NCI-H2227 (cell line): Measurements from ENCODE around the gene DCLK2.

Experiments used
- DNase-seq: peaks from one replicate; lab custom pipeline; 2025; ENCODE audit not compliant: unreplicated experiment; lab: John Stamatoyannopoulos, UW

The DCLK2 gene

DNA sequence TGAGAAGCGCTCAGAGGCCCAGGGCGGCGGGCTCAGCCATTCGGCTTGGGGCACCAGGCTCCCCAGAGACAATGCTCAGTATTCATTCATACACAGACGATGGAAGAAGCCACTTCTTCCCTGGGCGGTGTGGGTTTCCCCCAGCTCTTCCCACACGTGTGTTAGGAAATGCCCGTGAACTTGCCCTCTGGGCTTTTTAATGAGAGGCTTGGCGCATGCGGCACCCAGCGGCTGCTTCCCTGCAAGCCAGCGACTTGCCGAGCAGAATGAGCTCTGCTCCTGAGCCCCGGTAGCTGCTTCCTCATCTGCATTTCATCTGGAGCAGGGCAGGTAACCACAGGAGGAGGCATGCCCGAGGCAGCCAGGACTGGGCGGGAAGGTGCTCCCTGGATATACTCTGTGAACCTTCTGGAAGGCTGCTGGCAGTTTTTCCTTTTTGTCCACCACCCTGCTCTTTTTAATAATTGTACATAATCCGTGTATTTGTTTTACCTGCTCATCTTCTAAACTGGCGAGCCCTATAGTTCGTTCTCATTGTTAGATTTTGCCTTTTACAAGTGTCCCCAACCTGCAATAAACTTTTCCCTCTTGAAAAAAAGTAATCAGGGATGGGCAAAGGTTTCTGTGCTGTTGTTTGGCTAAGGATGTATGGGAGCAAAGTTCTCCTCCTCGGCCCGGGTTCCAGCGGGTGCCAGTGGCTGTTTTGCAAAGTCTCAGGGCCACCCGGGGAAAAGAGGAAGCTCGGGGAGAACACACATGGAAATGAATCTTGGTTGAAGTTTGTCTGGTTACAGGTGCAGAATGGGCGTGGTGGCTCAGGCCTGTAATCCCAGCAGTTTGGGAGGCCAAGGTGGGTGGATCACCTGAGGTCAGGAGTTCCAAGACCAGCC, 178.8 kb downstream of the DCLK2 start:
- DNase-seq, result no peak

DNA sequence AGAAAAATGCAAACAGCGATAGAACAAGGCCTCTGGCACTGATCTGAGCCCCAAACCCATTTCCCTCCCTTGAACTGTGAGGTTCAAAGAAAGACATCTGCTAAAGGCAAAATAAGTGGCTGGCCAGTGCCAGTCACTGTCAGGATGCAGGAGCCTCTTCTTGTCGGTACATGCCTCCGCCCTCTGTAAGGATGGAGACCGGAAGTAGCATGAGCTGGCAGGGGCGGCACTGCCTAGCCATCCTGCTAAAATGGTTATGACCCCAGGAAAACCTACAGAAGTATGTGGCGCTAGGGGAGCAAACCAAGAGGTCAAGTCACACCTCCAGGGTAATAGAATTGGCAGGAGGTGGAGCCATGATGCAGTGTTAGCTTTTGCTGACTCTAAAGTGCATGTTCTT, 180.3 kb downstream of the DCLK2 start:
- DNase-seq, result no peak

DNA sequence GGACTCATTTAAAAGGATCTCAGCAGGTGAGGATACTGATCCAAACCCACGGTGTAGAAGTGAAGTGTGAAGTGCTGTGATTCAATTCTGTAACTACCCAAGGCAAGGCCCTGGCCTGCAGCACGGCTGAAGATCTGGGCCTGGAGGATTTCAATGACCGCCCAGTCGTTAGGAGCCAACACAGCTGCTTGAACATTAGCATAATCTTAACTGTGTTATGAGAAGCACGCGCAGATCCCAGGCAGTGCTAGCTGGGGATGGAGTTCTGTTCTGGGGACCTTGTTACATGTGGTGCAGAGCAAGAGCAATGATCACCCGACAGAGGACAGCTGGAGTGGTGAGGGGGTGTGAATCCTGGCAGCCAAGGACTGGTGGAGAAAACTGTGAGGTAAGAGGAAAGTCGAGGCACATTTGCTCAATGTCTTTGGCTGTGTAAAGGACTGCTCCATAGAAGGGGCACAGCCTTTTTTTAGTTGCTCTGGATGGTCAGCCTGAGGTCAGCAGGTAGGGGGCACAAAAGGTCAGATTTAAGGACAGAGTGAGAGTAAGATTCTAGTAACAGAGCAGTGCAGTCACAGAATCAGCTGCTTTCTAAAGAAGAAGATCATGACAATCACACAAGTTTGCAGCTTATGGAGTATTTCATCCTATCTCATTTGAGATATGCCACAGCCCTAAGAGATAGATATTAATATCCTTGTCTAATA, 181.8 kb downstream of the DCLK2 start:
- DNase-seq, result no peak

DNA sequence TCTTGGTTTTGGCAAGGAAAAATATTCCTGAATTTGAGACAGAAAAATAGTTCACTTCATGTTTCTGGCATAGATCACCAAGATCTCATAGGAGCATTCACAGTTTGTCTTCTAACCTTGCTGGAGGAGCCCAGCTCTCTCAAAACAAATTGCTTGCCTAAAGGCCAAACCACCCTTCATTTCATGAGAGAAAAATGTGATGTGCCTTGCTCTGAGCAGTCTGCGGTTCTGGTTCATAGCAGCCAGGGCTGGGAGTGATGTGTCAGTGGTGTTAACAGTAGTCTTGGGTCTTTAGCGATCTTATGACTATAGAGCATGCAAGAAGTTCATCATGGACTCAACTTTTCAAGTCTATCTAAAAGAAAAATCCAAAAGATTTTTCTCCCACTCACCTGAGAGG, 183.3 kb downstream of the DCLK2 start:
- DNase-seq, result no peak

DNA sequence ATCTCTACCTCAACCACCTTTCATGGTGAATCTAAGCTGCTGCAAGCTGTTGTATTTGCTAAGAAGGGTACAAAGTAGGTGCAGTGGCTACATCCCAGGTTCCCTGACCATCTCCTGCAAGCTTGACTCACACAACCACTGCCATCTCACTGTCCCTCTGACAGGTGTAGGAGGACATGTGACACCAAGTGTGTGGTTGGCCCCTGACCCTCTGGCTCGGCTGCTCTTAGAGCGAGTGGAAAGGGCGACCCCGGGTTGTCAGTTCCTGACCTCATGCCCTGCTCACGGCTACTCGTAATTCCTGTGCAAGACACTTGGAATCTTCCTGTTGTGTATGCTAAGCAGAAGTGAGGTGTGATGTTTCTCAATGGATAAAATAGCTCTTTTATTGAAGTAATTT, 184.4 kb downstream of the DCLK2 start:
- DNase-seq, result no peak

DNA sequence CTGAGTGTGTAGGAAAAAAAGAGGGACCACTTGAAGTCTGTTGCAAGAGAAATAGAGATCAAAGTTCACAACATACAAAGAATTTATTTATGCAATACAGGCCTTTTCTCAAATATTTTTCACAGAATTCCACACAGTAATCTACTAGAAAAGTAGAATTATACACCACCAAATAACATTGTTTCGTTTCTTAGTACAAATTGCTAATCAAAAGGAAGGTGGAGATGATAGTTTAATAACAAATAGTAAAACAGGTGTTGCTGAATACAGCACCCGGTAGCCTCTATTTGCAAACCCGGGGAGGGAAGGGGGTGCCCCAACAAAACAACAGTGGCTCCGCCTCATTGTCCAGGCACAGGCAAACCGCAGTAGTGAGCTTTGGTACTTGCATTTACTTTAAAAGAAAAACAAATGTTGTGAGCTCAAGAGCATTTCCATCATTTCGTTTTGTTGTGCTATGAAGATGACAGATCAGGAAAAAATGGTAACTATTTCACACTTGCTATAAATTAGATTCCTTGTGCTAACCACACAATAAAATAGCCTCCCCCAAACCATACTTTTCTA, 186.4 kb downstream of the DCLK2 start:
- DNase-seq, result no peak

DNA sequence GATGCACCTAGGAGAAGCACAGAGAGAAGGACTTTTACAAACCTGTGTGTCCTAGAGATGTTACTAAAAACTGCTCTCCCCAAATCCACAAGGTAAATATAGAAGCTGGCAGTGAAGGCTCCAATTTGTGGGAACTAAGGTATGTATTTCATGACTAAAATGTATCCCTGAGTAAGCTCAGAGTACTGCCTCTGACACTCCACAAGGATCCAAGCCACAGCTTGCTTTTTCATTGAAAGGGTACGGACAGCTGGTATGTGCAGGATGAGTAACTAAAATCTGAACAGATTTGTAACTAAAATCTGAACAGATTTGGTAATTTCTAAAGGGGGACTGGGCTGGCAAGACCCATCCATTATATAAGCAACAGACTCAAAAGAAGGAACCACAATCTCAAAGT, 187.6 kb downstream of the DCLK2 start:
- DNase-seq, result no peak

DNA sequence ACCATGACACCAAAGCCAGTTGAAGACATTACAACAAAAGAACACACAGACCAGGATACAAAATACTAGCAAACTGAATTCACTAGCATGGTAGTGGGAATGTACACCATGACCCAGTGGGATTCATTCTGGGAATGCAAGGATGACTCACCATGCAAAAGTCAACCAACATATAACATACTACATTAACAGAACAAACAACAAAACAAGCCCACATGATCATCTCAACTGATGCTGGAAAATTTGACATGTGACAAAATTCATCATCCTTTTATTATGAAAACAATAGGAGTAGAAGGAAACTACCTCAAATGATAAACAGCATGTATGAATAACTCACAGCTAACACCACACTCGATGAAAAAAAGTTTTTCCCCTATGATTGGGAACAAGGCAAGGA, 190.2 kb downstream of the DCLK2 start:
- DNase-seq, result no peak

DNA sequence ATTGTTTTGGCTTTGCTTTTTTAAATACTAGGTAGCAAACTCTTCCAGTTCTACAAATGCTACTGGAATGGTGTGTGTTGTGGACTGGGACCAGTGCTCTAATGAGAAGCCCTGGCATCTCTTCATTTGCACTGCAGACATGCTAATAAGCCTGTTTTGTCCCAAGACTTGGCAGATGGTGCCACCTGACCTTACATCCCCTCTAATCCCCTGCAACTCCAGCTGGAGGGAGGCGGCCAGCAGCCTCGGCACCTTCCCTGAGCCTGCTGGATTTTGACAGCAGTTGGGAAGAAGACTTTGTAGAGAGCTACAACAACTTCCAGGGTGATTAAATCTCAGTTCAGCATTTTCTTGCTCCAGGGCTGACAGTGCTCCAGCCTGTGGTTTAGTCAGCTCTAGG, 200.0 kb downstream of the DCLK2 start:
- DNase-seq, result no peak

DNA sequence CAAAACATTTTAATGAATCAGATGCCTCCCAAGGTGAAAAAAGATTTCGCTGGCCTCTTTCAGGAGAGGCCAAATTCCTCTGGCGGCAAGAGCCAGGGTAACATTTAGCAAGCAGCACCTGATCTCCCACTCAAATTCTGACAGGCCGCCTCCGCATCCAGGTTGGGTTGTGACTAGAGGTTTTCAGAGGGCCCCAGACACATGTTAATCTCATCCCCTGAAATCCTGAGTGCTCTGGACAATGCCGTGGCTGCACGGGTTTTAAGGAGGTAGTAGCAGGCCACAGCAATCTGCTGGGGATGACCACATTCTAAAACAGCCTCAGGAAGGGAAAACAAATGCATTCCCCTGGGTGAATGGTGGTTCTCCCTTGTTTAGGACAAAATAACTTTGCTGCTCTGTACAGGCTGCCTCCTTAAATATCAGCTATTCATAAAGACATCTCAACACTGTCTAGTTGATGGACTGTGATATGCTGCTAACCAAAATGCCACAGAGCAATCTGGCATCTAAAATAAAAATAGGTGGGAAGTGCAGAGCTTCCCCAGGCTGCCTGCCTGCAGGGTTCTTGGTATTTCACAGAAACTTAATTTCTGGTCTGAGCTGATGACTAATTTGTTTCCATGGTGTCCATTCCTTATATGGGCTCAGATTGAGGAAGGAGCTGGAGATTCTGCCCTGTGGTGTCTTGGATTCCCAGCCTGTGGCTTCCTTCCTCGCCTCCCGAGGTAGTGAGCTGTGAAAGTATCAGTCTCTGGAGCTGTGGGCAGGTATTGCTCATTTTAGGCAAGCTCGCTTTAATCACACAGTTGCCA, 202.0 kb downstream of the DCLK2 start:
- no peak for DNase-seq

DNA sequence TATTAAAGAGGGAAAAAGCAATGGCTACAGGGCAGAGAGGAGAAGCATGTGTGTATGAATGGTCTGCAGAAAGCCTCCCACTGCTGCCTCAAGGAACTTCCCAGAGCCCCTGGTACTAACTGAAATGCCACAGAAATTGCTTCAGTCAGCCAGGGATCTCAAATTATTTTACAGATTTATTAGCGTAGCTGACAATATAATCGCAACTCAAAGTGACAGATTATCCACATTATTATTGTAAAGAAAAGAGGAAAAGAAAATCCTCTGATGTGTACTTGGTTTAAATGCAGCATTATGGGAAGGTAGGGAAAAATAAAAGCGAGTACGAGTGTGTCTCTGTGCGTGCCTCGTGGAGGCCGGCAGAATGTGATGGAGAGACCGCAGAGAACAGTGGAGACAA, 202.7 kb downstream of the DCLK2 start:
- DNase-seq, result no peak

DNA sequence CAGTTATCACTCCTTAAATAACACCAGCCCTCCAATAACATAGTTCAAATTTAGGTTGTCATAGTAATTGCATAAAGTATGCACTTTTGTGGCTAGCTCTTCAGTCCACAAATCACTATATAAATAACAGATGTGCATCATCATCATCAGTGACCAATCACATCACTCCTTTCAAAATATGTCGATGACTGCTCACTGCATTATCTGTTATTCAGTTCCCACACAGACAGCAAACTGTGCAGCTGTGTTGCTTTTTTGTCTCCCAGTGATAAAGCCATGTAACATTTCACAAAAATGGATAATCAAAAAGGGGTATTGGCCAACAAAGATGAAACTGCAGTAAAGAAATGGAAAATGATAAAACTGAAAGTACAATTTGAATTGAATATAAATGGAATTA, 205.4 kb downstream of the DCLK2 start:
- DNase-seq, result no peak

DNA sequence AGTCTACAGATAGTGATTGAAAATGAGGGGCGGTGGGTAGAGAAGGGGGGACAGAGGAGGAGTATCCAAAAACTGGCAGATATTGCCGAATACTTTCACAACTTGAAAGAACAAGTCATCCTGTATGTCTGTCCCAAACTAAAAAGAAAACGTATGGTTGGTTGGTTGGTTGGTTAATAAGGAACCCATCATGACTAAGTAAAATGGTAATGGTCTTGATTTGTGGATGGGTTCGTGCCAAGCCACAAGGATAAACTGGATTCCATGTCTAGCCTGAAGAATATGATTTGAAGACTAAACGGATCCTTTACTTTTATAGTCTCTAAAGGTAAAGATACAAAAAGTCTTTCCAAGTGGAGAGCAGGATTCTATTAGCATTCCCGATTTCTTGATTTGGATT, 208.4 kb downstream of the DCLK2 start:
- no peak for DNase-seq

DNA sequence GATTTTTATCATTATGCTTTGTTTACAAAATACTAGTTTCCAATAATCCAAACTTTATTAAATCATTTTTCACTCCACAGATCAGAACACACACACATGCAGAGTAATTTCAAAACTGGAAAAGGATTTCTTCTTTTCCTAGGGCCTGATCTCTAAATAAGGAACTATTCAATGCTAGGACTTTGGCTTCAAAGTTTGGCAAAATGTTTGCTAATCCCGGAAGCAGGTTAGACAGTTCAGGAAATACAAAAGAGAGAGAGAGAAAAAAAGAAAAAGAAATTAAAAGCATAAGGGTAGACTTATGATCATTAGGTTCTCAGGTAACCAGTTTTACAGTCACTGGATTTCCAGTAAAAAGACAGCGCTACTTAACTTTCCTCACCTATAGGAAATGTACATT, 211.0 kb downstream of the DCLK2 start:
- no peak for DNase-seq

DNA sequence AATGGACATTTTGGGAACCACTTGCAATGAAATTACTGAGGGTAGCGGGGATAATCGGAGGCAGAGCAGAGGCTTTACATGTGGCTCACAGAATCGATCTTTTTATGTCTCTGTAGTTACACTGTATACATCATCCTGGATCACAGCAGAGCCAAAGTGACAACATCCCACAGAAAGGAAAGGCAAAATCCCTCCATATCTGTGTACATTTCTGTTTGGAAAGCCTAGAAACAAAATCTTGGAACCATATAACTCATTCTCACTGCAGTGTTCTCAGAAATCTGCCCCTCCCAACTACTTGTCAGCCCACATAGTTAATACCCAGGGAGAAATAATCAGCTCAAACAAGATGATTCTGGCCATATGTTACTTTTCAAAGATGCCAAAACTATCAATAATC, 211.6 kb downstream of the DCLK2 start:
- no peak for DNase-seq

DNA sequence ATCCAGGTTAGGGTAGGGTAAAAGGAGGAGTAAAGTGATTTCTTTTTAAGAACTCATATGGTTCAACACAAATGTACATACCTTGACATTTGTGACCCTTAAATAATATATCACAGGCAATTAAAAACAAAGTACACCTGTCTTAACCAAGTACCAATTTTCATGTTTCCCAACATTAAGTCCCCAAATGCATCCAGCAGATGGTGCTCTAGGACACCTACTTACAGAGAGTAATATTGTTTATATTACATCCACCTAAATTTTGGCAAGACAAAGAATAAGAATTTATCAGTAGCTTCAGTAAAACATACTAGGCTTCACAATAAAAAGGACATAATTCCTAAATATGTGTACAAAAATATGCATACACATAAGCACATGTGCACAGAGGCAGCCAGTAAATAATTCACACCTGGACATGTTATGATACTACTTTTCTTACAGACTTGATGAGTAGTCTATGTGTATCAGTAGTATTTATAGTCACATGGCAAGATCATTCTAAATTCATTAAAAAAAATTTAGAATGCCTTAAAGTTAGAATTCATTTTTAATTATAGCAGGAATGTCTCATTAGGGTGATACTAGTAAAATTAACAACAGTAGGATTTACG, 219.7 kb downstream of the DCLK2 start:
- DNase-seq, result peak; percentile 49

DNA sequence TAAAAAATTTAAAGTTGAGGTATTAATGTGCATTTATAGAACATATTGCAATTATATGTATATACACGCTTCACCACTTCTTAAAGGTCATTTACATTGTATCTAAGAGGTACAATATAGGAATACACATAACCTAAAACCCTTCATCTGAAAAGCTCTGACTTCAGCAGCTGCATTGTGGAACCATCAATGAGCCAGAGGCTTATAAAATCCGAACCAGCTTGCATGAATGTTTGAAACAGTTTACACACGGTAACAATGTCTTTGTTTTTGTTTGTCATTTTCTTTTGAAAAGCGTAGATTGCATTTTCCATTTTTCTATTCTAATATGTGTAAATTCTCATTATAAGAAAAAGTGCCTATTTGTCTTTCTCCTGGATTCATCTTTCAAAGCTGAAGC, 221.6 kb downstream of the DCLK2 start:
- no peak for DNase-seq

DNA sequence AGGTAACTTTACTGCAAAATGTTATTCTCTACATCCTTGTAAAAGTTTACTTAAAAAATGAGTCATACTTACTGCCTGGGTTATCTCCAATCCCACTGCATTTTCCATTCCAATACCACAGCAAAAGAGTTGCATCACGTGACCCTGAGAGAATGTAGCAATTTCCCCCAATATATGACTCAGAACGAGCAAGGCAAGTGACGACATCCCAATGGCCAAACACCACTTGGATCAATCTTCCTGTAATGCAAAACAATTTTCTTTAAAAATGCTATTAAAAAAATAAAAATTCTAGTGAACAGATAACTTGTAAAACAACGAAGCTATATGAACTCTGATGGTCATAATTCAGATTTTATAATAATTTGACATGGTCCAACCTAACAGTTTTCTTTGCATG, 224.3 kb downstream of the DCLK2 start:
- no peak for DNase-seq

DNA sequence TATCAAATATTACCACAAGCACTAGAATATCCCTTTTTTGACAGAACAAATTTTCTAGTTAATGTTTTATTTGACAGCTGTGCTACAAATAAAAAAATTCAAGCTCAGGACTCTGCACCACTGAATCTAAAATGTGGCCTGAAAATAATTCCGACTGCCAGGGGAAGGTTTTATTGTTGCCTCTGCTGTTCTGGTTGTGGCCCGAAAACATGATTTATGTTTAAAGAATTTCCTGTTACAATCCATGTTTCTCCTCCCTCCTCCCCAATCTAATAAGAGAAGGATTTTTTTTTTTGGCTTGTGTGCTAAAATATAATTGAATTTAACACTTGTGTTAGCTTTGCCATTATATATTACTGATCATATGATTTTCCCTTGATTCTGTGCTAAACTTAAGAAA, 227.8 kb downstream of the DCLK2 start:
- DNase-seq, result no peak

DNA sequence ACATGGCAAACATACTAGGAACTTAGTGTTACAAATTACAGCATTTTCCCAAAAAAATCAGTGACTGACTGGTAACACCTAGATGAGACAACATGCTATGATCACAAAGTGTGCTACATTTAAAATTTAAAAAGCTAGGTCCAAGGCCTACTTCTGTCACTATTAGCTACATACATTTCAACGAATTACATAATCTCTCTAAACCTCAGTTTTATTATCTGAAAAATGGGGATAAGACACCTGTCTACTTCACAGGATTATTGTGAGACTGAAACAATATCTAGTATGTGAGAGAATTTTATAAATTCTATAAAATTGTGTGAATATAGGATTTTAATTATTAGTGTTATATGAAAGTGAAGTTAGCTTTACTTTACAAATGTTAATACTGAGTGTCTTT, 228.5 kb downstream of the DCLK2 start:
- no peak for DNase-seq
